ENCODE data around the gene DNMT3B.
A peak's percentile ranks its signal among the peaks of the same experiment; 100 is the strongest.

Gene DNMT3B

GRCh38 chr20:32789896-32790750, 27.9 kb downstream of the DNMT3B start:
- Histone ChIP-seq H3K9me2 (replicated peaks; ENCODE audit: control insufficient read depth, low read length) (no peaks in the 10 kb centered on the region), H3K4me3 (ENCODE audit: low read length) (no peak overlapping the region), H3K4me2 (ENCODE audit: low read length) (no peak overlapping the region), H3K36me3 (ENCODE audit: control insufficient read depth, low read length) (no peaks in the 10 kb centered on the region), H3K9me3 (ENCODE audit: control insufficient read depth, insufficient read depth, low read length) (no peaks in the 10 kb centered on the region), H3K4me1 (ENCODE audit: control insufficient read depth, low read length) (peaks cover 27% of the 10 kb centered on the region), H4K20me1 (ENCODE audit: control insufficient read depth, insufficient read depth, low read depth, low read length) (no peaks in the 10 kb centered on the region), H3F3A (ENCODE audit: control insufficient read depth, insufficient read depth) (no peaks in the 10 kb centered on the region), H3K27ac (ENCODE audit: low read depth, low read length) (no peak overlapping the region), H3K79me2 (ENCODE audit: control insufficient read depth, low read length) (no peaks in the 10 kb centered on the region), H3K27me3 (ENCODE audit: control insufficient read depth, low read length) (no peaks in the 10 kb centered on the region)
- no peak for TF ChIP-seq EZH2phosphoT487 (IDR thresholded peaks at IDR 0.05; ENCODE audit: borderline replicate concordance, low read length)
- peak; percentile 98 for TF ChIP-seq CTCF (IDR thresholded peaks at IDR 0.05; ENCODE audit: low read depth, low read length, poor library complexity, severe bottlenecking)

GRCh38 chr20:32790751-32791057, 28.5 kb downstream of the DNMT3B start:
- Histone ChIP-seq H3K4me2 (ENCODE audit: low read length) (no peak overlapping the region), H3K79me2 (ENCODE audit: control insufficient read depth, low read length) (no peaks in the 10 kb centered on the region), H3K4me3 (ENCODE audit: low read length) (no peak overlapping the region), H3K36me3 (ENCODE audit: control insufficient read depth, low read length) (no peaks in the 10 kb centered on the region), H3F3A (ENCODE audit: control insufficient read depth, insufficient read depth) (no peaks in the 10 kb centered on the region), H3K9me3 (ENCODE audit: control insufficient read depth, insufficient read depth, low read length) (no peaks in the 10 kb centered on the region), H3K27ac (ENCODE audit: low read depth, low read length) (no peak overlapping the region), H3K27me3 (ENCODE audit: control insufficient read depth, low read length) (no peaks in the 10 kb centered on the region), H4K20me1 (ENCODE audit: control insufficient read depth, insufficient read depth, low read depth, low read length) (no peaks in the 10 kb centered on the region), H3K9me2 (replicated peaks; ENCODE audit: control insufficient read depth, low read length) (no peaks in the 10 kb centered on the region), H3K4me1 (ENCODE audit: control insufficient read depth, low read length) (peaks cover 27% of the 10 kb centered on the region)
- no peak for TF ChIP-seq CTCF (IDR thresholded peaks at IDR 0.05; ENCODE audit: low read depth, low read length, poor library complexity, severe bottlenecking)
- TF ChIP-seq EZH2phosphoT487 (IDR thresholded peaks at IDR 0.05; ENCODE audit: borderline replicate concordance, low read length) = no peak

DNA sequence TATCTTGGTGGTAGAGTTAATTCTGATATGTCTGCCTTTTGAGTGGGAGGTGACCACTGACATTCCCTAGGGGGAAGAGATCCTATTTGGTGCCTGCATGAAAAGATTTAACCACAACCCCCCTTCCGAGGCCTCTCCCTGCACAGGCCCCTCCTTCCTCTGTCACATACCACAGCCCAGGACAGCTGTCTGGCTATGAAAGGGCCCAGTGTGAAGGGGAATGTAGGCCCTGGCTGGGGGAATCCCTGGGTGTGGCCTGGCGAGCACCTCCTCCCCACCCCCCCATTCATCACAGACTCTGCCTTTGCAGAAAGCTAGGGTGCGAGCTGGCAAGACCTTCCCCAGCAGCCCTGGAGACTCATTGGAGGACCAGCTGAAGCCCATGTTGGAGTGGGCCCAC, 30.1 kb downstream of the DNMT3B start:
- no peaks in the 10 kb centered on the region for H4K20me1 ChIP-seq (ENCODE audit: control insufficient read depth, insufficient read depth, low read depth, low read length)

More for the DNA sequence above, 30.1 kb downstream of the DNMT3B start:
- no peak overlapping the region for H3K4me3 ChIP-seq (ENCODE audit: low read length)
- H3K4me1 ChIP-seq (ENCODE audit: control insufficient read depth, low read length) = peaks cover 27% of the 10 kb centered on the region
- H3K79me2 ChIP-seq (ENCODE audit: control insufficient read depth, low read length) = no peaks in the 10 kb centered on the region
- no peaks in the 10 kb centered on the region for H3F3A ChIP-seq (ENCODE audit: control insufficient read depth, insufficient read depth)
- no peaks in the 10 kb centered on the region for H3K9me3 ChIP-seq (ENCODE audit: control insufficient read depth, insufficient read depth, low read length)
- no peaks in the 10 kb centered on the region for H3K36me3 ChIP-seq (ENCODE audit: control insufficient read depth, low read length)
- H3K4me2 ChIP-seq (ENCODE audit: low read length) = no peak overlapping the region
- H3K27me3 ChIP-seq (ENCODE audit: control insufficient read depth, low read length) = no peaks in the 10 kb centered on the region
- H3K9me2 ChIP-seq (replicated peaks; ENCODE audit: control insufficient read depth, low read length) = no peaks in the 10 kb centered on the region
- H3K27ac ChIP-seq (ENCODE audit: low read depth, low read length) = no peak overlapping the region
- TF ChIP-seq CTCF (IDR thresholded peaks at IDR 0.05; ENCODE audit: low read depth, low read length, poor library complexity, severe bottlenecking) = no peak
- TF ChIP-seq EZH2phosphoT487 (IDR thresholded peaks at IDR 0.05; ENCODE audit: borderline replicate concordance, low read length) = no peak
